Measurements from ENCODE around the gene NR6A1.

- TF ChIP-seq CTCF (conservative IDR thresholded peaks at IDR 0.05 in 1 of 2, IDR thresholded peaks at IDR 0.05 in 1 of 2; ENCODE audit: extremely low read depth in 1 of 2, insufficient read depth in 1 of 2, low read depth in 1 of 2, low read length in 2 of 2) (no peak), EZH2 (IDR thresholded peaks at IDR 0.05; ENCODE audit: borderline replicate concordance, low read length) (no peak)
Measured at GRCh38 chr9:124470306-124470705, 300.8 kb downstream of the NR6A1 start.

All from mammary epithelial cell (primary cell).